HepG2 (cell line): Measurements from ENCODE around the gene GPR89A. TPM values are rescaled to one million over a fixed set of nuclear protein-coding genes. Genes with fewer than 3 reads are reported as not detected.

ENCODE experiments used
- CREB1 ChIP-seq, 2 experiments: fragments of 450-650 bp in 1 of 2; IDR thresholded peaks; 2 replicates each; pipeline ENCODE4 v1.6.1; 2016 to 2017; ENCODE audit warnings: control low read depth in 1 of 2, mild to moderate bottlenecking in 1 of 2, missing compliant biosample characterization in 1 of 2, missing genetic modification characterization in 1 of 2
- FOXA1 ChIP-seq, 2 experiments: fragments of 450-650 bp in 1 of 2; sonication (generic) in 1 of 2; formaldehyde crosslinking in 1 of 2; IDR thresholded peaks; 2 replicates each; pipeline versions ENCODE4 v1.4.0 to v1.6.1; 2016 to 2020; ENCODE audit warnings: missing genetic modification reagents in 1 of 2
- GLI4 ChIP-seq: sonication (generic); formaldehyde crosslinking; IDR thresholded peaks from 2 replicates; pipeline ENCODE4 v1.5.1; 2020; ENCODE audit warnings: missing genetic modification reagents, mild to moderate bottlenecking, moderate library complexity, borderline replicate concordance
- MLLT10 ChIP-seq: sonication (generic); formaldehyde crosslinking; IDR thresholded peaks from 2 replicates; pipeline ENCODE4 v1.4.0; 2020; ENCODE audit warnings: missing genetic modification reagents
- MXD4 ChIP-seq: IDR thresholded peaks from 2 replicates; pipeline ENCODE4 v1.6.1; 2016; ENCODE audit warnings: mild to moderate bottlenecking, missing biosample characterization, missing genetic modification reagents
- RFXANK ChIP-seq: IDR thresholded peaks from 2 replicates; pipeline ENCODE4 v1.6.1; 2016
- SALL1 ChIP-seq: sonication (generic); formaldehyde crosslinking; IDR thresholded peaks from 2 replicates; pipeline ENCODE4 v1.8.0; 2022; ENCODE audit warnings: mild to moderate bottlenecking, missing genetic modification reagents
- ZNF343 ChIP-seq: sonication (generic); formaldehyde crosslinking; IDR thresholded peaks from 2 replicates; pipeline ENCODE4 v1.4.0; 2020; ENCODE audit warnings: mild to moderate bottlenecking, missing genetic modification reagents
- ZNF501 ChIP-seq: sonication (generic); formaldehyde crosslinking; IDR thresholded peaks from 2 replicates; pipeline ENCODE4 v1.5.1; 2020; ENCODE audit warnings: mild to moderate bottlenecking, moderate library complexity, missing genetic modification reagents
- ZNF746 ChIP-seq: sonication (generic); formaldehyde crosslinking; IDR thresholded peaks from 2 replicates; pipeline ENCODE4 v1.8.0; 2022; ENCODE audit warnings: mild to moderate bottlenecking, missing genetic modification reagents
- ZNF792 ChIP-seq: IDR thresholded peaks from 2 replicates; pipeline ENCODE4 v1.6.1; 2016
- polyA plus RNA-seq, 8 experiments: library from polyadenylated mRNA; depleted of rRNA in 3 of 8; stranded (reverse) in 7 of 8; unstranded in 1 of 8; fragments of >200 nt; fragmentation: Illumina TruSeq in 4 of 8; extraction: Trizol in 4 of 8; gene quantifications; 2 replicates each; pipeline versions ENCODE4 v1.2.1 to v1.2.3, GENCODE V29; 2011 to 2016; ENCODE audit warnings: low read depth in 4 of 8, missing spikeins in 1 of 8, mixed read lengths in 1 of 8; ENCODE audit not compliant: insufficient read depth in 1 of 8
- total RNA-seq, 5 experiments: library from RNA; depleted of rRNA; stranded (reverse); fragments of >200 nt; fragmentation: Illumina TruSeq; extraction: Trizol; gene quantifications; 2 replicates each; pipeline ENCODE4 v1.2.3, GENCODE V29; 2016; ENCODE audit warnings: low read depth in 1 of 5
- TF ChIP-seq, protein P1 (sequence below): sonication (generic); formaldehyde crosslinking; IDR thresholded peaks from 2 replicates; pipeline ENCODE4 v1.5.0; 2020; ENCODE audit warnings: mild to moderate bottlenecking, missing genetic modification reagents, moderate library complexity
- TF ChIP-seq, protein P2 (sequence below): IDR thresholded peaks from 2 replicates; pipeline ENCODE4 v1.4.0; 2020; ENCODE audit warnings: mild to moderate bottlenecking, missing genetic modification reagents
- TF ChIP-seq, protein P3 (sequence below): sonication (generic); formaldehyde crosslinking; IDR thresholded peaks from 2 replicates; pipeline ENCODE4 v1.9.0; 2021; ENCODE audit warnings: mild to moderate bottlenecking, missing genetic modification reagents
- TF ChIP-seq, protein P4 (sequence below): IDR thresholded peaks from 2 replicates; pipeline ENCODE4 v1.6.1; 2016; ENCODE audit warnings: low read depth

Gene GPR89A
- total and polyA plus RNA-seq, 2 of the 13 experiments (the other 11 are each of a cell fraction or from before 2014, with no cell fraction given): 23.4 to 32.6 TPM

DNA sequence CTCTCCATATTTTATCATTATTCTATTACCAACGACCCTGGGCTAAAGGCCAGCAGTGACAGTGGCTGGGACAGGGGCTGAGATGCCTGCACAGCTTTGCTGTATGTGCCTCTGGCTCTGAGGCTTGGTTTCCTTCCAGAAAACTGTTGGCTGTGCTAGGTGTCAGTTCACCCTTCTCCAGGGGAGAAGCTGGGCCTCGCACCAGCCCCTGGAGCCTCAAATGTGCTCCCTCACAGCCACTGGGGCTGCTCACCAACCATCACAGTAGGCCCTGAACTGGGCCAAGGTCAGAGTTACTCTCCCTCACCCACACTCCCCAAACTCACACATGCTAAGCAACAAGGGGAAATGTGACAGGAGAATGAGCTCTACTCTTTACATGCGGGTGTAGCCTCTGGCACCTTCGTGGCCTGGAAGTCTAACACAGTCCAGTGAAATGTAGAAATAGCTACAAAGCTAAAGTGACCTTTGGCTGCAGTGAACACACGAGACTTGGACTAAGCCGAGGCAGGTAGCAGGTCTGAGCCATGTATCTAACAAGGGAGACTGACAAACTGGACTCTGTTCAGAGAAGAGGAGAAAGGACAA lies 106.8 kb downstream of the GPR89A start (continued):
- TF ChIP-seq, protein P1, sequence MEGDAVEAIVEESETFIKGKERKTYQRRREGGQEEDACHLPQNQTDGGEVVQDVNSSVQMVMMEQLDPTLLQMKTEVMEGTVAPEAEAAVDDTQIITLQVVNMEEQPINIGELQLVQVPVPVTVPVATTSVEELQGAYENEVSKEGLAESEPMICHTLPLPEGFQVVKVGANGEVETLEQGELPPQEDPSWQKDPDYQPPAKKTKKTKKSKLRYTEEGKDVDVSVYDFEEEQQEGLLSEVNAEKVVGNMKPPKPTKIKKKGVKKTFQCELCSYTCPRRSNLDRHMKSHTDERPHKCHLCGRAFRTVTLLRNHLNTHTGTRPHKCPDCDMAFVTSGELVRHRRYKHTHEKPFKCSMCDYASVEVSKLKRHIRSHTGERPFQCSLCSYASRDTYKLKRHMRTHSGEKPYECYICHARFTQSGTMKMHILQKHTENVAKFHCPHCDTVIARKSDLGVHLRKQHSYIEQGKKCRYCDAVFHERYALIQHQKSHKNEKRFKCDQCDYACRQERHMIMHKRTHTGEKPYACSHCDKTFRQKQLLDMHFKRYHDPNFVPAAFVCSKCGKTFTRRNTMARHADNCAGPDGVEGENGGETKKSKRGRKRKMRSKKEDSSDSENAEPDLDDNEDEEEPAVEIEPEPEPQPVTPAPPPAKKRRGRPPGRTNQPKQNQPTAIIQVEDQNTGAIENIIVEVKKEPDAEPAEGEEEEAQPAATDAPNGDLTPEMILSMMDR: 0 out of 2 replicates have a peak, but pooled peaks have one; percentile 4
- peak; percentile 73 for TF ChIP-seq MXD4
- peak; percentile 74 for TF ChIP-seq ZNF501 (CRISPR knock-in tag)
- 0 out of 2 replicates have a peak, but pooled peaks have one; percentile 30 for TF ChIP-seq GLI4 (CRISPR knock-in tag)
- no peak for TF ChIP-seq FOXA1 (IDR thresholded peaks at IDR 0.05)
- no peak for TF ChIP-seq FOXA1 (CRISPR knock-in tag; IDR thresholded peaks at IDR 0.05)
- TF ChIP-seq SALL1 (CRISPR knock-in tag): peak; percentile 87
- no peak for TF ChIP-seq ZNF343 (CRISPR knock-in tag)
- TF ChIP-seq MLLT10 (CRISPR knock-in tag): no peak
- TF ChIP-seq ZNF792: 0 out of 2 replicates have a peak, but pooled peaks have one; percentile 54
- TF ChIP-seq, protein P2, sequence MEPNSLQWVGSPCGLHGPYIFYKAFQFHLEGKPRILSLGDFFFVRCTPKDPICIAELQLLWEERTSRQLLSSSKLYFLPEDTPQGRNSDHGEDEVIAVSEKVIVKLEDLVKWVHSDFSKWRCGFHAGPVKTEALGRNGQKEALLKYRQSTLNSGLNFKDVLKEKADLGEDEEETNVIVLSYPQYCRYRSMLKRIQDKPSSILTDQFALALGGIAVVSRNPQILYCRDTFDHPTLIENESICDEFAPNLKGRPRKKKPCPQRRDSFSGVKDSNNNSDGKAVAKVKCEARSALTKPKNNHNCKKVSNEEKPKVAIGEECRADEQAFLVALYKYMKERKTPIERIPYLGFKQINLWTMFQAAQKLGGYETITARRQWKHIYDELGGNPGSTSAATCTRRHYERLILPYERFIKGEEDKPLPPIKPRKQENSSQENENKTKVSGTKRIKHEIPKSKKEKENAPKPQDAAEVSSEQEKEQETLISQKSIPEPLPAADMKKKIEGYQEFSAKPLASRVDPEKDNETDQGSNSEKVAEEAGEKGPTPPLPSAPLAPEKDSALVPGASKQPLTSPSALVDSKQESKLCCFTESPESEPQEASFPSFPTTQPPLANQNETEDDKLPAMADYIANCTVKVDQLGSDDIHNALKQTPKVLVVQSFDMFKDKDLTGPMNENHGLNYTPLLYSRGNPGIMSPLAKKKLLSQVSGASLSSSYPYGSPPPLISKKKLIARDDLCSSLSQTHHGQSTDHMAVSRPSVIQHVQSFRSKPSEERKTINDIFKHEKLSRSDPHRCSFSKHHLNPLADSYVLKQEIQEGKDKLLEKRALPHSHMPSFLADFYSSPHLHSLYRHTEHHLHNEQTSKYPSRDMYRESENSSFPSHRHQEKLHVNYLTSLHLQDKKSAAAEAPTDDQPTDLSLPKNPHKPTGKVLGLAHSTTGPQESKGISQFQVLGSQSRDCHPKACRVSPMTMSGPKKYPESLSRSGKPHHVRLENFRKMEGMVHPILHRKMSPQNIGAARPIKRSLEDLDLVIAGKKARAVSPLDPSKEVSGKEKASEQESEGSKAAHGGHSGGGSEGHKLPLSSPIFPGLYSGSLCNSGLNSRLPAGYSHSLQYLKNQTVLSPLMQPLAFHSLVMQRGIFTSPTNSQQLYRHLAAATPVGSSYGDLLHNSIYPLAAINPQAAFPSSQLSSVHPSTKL: peak; percentile 70
- TF ChIP-seq ZNF746: no peak
- no peak for TF ChIP-seq CREB1 (IDR thresholded peaks at IDR 0.05)
- TF ChIP-seq CREB1 (CRISPR knock-in tag; IDR thresholded peaks at IDR 0.05): no peak
- no peak for TF ChIP-seq RFXANK
- TF ChIP-seq, protein P3, sequence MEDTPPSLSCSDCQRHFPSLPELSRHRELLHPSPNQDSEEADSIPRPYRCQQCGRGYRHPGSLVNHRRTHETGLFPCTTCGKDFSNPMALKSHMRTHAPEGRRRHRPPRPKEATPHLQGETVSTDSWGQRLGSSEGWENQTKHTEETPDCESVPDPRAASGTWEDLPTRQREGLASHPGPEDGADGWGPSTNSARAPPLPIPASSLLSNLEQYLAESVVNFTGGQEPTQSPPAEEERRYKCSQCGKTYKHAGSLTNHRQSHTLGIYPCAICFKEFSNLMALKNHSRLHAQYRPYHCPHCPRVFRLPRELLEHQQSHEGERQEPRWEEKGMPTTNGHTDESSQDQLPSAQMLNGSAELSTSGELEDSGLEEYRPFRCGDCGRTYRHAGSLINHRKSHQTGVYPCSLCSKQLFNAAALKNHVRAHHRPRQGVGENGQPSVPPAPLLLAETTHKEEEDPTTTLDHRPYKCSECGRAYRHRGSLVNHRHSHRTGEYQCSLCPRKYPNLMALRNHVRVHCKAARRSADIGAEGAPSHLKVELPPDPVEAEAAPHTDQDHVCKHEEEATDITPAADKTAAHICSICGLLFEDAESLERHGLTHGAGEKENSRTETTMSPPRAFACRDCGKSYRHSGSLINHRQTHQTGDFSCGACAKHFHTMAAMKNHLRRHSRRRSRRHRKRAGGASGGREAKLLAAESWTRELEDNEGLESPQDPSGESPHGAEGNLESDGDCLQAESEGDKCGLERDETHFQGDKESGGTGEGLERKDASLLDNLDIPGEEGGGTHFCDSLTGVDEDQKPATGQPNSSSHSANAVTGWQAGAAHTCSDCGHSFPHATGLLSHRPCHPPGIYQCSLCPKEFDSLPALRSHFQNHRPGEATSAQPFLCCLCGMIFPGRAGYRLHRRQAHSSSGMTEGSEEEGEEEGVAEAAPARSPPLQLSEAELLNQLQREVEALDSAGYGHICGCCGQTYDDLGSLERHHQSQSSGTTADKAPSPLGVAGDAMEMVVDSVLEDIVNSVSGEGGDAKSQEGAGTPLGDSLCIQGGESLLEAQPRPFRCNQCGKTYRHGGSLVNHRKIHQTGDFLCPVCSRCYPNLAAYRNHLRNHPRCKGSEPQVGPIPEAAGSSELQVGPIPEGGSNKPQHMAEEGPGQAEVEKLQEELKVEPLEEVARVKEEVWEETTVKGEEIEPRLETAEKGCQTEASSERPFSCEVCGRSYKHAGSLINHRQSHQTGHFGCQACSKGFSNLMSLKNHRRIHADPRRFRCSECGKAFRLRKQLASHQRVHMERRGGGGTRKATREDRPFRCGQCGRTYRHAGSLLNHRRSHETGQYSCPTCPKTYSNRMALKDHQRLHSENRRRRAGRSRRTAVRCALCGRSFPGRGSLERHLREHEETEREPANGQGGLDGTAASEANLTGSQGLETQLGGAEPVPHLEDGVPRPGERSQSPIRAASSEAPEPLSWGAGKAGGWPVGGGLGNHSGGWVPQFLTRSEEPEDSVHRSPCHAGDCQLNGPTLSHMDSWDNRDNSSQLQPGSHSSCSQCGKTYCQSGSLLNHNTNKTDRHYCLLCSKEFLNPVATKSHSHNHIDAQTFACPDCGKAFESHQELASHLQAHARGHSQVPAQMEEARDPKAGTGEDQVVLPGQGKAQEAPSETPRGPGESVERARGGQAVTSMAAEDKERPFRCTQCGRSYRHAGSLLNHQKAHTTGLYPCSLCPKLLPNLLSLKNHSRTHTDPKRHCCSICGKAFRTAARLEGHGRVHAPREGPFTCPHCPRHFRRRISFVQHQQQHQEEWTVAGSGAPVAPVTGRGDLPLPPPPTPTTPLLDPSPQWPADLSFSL: no peak
- TF ChIP-seq, protein P4, sequence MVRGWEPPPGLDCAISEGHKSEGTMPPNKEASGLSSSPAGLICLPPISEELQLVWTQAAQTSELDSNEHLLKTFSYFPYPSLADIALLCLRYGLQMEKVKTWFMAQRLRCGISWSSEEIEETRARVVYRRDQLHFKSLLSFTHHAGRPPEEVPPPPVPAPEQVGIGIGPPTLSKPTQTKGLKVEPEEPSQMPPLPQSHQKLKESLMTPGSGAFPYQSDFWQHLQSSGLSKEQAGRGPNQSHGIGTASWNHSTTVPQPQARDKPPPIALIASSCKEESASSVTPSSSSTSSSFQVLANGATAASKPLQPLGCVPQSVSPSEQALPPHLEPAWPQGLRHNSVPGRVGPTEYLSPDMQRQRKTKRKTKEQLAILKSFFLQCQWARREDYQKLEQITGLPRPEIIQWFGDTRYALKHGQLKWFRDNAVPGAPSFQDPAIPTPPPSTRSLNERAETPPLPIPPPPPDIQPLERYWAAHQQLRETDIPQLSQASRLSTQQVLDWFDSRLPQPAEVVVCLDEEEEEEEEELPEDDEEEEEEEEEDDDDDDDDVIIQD (CRISPR knock-in tag): peak; percentile 59
